GM08714 (cell line): ENCODE data around the gene MICAL1.

Experiments
- H3K4me3 ChIP-seq: fragments of 200-500 bp; sonication (Bioruptor generic); 2 replicates; pipeline ENCODE4 v1.5.1; 2014; ENCODE audit warnings: mild to moderate bottlenecking, low read length, inconsistent platforms
- ZNF274 ChIP-seq: IDR thresholded peaks from 2 replicates; pipeline ENCODE4 v1.6.1; 2012; ENCODE audit warnings: mild to moderate bottlenecking, low read depth, low read length

Gene MICAL1

DNA sequence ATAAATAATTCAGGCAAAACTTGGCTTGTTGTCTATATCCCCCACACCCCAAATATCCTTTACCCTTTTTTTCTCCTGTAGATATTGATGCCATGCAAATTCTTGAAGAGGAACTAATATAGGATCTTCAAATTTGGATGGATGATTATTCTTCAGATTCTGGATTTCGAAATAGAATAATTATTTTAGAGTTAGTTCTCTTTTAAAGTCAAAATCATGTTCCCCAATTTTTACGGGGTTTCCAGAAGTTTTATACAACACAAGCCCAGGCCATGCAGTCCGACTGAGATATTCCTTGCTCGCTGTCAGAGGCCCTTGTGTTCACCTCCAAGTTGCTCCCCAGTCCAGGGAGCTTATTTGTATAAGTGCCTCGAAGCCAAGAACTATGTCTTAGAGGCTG lies 19.5 kb downstream of the MICAL1 start:
- no peak overlapping the region for H3K4me3 ChIP-seq
- TF ChIP-seq ZNF274 = no peak

DNA sequence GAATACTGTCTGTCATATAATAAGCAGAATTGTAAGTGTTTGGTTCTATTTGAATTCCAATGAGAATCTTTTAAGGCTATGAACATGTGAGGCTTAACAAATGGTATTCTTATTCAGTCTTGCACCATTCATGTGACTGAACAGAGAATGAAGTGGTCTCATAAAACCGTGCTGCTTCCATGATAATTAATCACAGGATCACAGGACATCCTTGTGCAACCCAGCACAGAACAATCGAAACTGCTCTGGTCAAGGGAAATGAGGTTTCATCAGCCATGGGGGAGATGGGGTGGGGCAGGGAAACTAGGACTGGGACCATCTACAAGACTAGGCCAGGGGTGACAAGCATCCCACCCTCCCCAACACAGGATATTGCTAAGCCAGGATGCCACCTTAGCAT lies 21.1 kb downstream of the MICAL1 start:
- H3K4me3 ChIP-seq = no peak overlapping the region
- no peak for TF ChIP-seq ZNF274

DNA sequence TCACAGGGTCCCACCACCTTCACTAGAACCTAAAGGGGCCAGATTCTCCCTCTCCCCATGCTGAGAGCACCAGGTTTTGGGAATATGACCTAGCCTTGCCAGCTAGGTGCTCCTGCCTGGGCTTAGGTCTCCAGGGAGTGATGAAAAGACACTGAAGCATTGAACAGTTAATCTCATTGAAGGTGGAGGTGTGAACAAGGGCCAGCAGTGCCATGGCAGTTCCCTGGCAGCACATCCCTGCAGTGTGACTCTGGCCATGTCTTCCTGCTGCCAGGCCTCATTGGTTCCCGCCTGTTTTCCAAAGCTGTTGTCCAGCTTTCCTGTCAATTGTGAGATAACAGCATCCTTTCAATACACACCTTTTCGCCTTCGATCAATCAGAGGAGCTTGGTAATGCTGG lies 26.1 kb downstream of the MICAL1 start:
- no peak overlapping the region for H3K4me3 ChIP-seq
- TF ChIP-seq ZNF274 = no peak

DNA sequence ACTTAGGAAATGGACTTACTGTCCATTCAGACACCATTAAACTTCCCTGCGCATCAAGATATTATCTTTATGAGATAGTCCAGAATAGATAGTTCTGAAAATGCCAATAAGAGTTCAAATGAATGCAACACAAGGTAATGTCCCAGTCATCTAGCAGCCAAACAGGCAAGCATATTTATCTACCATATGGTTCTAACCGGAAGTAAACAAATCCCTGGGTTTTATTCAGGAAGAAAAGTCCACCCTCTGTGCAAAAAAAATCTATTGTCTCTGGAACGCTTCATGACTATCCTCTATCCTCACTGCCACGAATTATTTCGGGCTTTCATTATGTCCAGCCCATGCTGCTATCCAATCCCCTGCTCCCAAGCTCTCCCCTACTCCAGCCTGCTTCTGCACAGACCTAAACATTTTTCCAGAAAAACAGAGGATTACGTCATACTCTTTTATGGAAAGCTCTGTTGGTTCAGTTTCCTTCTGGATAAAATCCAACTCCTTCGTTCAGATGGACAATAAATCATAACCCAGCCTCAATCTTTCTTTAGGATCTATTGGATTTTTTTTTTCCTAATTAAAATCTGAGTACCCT lies 26.6 kb downstream of the MICAL1 start:
- no peak overlapping the region for H3K4me3 ChIP-seq
- TF ChIP-seq ZNF274 = no peak

DNA sequence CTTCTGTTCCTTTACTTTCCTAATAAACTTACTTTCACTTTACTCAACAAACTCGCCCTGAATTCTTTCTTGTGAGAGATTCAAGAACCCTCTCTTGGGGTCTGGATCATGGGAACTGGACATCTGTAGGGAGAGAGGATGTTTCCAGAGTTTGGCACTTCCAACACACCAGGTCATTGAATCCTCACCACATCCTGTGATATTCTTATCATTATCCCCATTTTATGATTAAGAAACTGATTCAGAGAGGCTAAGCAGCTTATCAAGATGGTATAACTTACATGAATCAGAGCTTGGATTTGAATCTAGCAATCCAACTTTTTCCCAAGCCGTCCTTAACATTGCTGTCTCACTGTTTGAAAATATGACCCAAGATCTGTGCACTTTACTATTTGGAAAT lies 30.6 kb downstream of the MICAL1 start:
- no peak for TF ChIP-seq ZNF274
- no peak overlapping the region for H3K4me3 ChIP-seq

DNA sequence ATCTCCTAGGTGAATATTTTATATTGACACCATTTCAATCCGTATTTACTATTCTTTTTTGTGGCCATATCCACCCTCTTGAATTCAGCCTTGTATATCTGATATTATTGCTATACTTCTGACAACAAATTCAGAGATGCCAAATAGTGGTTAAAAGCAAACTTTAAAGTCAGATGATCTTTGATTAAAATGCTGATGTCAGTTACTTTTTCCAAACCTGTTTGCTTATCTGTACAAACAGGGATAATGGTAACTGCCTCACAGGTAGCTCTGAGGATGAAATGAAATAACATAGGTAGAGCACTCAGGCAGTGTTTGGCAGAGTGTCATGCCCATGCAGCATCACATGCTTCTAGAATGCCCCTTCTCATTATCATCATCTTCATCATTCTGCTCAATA lies 34.4 kb downstream of the MICAL1 start:
- TF ChIP-seq ZNF274 = no peak
- H3K4me3 ChIP-seq = no peak overlapping the region

GRCh38 chr6:109420751-109421150 lies 34.8 kb downstream of the MICAL1 start:
- no peak overlapping the region for H3K4me3 ChIP-seq
- TF ChIP-seq ZNF274 = no peak

DNA sequence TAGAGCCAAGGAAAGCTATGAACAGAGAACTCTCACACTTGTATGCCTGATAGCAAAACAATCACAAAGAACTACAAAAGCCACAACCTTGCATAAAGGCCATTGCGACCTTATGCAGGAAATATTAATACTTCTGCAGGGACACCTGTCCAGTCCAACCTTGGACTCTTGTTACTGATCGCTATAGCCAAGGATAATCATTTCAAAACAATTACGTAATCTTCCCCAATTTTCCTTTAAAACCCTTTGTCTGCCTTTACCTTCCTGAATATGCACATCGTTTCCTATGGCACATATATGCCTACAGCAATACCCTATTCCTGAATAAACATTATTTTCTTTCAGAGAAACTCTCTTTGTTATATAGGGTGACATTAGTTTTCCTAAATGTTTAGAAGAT lies 37.9 kb downstream of the MICAL1 start:
- no peak overlapping the region for H3K4me3 ChIP-seq
- TF ChIP-seq ZNF274 = no peak

- no peak overlapping the region for H3K4me3 ChIP-seq
- no peak for TF ChIP-seq ZNF274
These were observed 44.5 kb downstream of the MICAL1 start for GRCh38 chr6:109411034-109411433.

GRCh38 chr6:109406196-109406595 lies 49.4 kb downstream of the MICAL1 start:
- TF ChIP-seq ZNF274 = no peak
- H3K4me3 ChIP-seq = no peak overlapping the region

GRCh38 chr6:109397020-109397419 lies 58.6 kb downstream of the MICAL1 start:
- no peak overlapping the region for H3K4me3 ChIP-seq
- no peak for TF ChIP-seq ZNF274

- no peak overlapping the region for H3K4me3 ChIP-seq
- TF ChIP-seq ZNF274 = no peak
These were observed 59.4 kb downstream of the MICAL1 start for GRCh38 chr6:109396046-109396718.
